ENCODE measurements around the gene BLOC1S1.
A peak's percentile ranks its signal among the peaks of the same experiment; 100 is the strongest.

BLOC1S1 gene

GRCh38 chr12:55726971-55727370 lies 11.1 kb downstream of the BLOC1S1 start:
- H3K4me3 ChIP-seq (ENCODE audit: low read depth, low read length): peak overlapping the region; percentile 94
- H3K9me3 ChIP-seq (ENCODE audit: control insufficient read depth, low read length): no peaks in the 10 kb centered on the region
- no peak overlapping the region for H3K9ac ChIP-seq
- peak overlapping the region; percentile 100 for H3K27ac ChIP-seq
- peak overlapping the region; percentile 100 for H3K4me2 ChIP-seq (ENCODE audit: low read length)
- H3K79me2 ChIP-seq: no peaks in the 10 kb centered on the region
- H3K36me3 ChIP-seq (ENCODE audit: control insufficient read depth, insufficient read depth, low read length): no peaks in the 10 kb centered on the region
- H2AFZ ChIP-seq: no peak overlapping the region
- TF ChIP-seq CTCF (IDR thresholded peaks at IDR 0.05): no peak
- H3K4me1 ChIP-seq: peaks cover 10% of the 10 kb centered on the region
- no peaks in the 10 kb centered on the region for H3K27me3 ChIP-seq (ENCODE audit: control insufficient read depth, insufficient read depth, low read length)

DNA sequence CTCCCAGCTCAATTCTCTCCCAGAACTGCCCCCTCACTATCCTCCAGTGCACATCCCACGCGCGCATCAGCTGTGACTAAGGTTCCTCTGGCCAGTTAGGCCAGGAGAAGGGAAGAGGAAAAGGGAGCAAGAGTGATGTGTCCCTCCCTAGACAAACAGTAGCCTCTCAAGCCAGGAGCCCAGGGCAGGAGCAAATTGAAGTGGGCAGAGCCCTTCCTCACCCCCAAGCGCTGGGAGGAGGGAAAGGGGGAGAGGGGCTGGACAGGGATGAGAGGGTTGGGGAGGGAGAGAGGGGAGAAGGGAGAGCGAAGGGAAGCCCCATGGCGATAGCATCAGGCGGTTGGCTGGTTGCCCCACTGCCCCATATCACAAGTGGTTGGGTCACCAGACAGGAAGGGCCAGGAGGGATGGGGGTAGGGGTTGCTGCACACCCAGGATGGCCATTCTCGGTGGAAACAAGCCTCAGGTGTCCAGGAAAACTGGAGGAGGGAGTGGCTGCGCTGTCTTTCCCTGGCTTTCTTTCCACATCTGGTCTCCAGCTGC lies 11.9 kb downstream of the BLOC1S1 start:
- Histone ChIP-seq H3K27me3 (ENCODE audit: control insufficient read depth, insufficient read depth, low read length) (no peaks in the 10 kb centered on the region), H2AFZ (peak overlapping the region; percentile 48), H3K4me2 (ENCODE audit: low read length) (peak overlapping the region; percentile 100), H3K4me1 (peaks cover 10% of the 10 kb centered on the region), H3K36me3 (ENCODE audit: control insufficient read depth, insufficient read depth, low read length) (no peaks in the 10 kb centered on the region), H3K4me3 (ENCODE audit: low read depth, low read length) (peak overlapping the region; percentile 94), H3K79me2 (peaks cover under 1% of the 10 kb centered on the region), H3K9ac (no peak overlapping the region), H3K9me3 (ENCODE audit: control insufficient read depth, low read length) (no peaks in the 10 kb centered on the region), H3K27ac (peak overlapping the region; percentile 100)
- no peak for TF ChIP-seq CTCF (IDR thresholded peaks at IDR 0.05)

DNA sequence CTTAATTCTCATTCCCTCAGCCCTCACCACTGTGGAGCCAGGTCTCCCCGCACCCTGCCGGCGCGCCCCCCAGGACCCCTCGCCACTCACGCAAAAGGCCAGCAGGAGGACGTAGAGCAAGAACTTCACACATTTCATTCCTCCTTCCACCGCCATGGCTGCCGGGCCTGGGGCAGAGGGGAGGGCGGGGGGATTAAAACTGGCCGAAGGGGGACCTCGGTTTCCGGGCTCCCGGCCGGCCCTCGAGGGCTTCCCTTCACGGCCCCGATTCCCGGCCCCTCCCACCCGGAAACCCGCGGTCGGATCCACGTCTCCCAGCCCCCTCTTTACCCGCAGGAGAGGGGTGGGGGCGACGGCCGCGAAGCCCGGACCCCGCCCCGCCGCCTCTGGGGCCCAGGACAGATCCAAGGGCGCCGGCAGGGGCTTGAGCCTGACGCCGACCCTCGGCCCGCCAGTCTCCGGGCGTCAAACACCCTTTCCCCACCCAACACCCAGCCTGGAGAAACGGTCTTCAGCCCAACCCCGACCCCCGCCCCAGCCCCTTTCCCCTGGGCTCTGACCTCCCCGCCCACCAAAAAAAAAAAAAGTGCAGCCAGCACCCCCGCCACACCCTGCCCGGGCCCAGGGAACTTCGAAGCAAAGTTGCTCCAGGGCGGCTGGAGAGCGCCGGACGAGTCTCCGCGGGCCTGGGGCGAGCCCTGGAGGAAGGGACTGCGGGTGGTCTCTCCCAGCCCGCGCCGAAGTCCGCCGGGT lies 12.5 kb downstream of the BLOC1S1 start:
- peak overlapping the region; percentile 100 for H3K27ac ChIP-seq
- no peaks in the 10 kb centered on the region for H3K36me3 ChIP-seq (ENCODE audit: control insufficient read depth, insufficient read depth, low read length)
- peaks cover 10% of the 10 kb centered on the region for H3K4me1 ChIP-seq
- peak overlapping the region; percentile 100 for H3K4me2 ChIP-seq (ENCODE audit: low read length)
- no peaks in the 10 kb centered on the region for H3K9me3 ChIP-seq (ENCODE audit: control insufficient read depth, low read length)
- H3K27me3 ChIP-seq (ENCODE audit: control insufficient read depth, insufficient read depth, low read length): no peaks in the 10 kb centered on the region
- H3K4me3 ChIP-seq (ENCODE audit: low read depth, low read length): peak overlapping the region; percentile 94
- H2AFZ ChIP-seq: peak overlapping the region; percentile 93
- H3K79me2 ChIP-seq: peaks cover 3% of the 10 kb centered on the region
- TF ChIP-seq CTCF (IDR thresholded peaks at IDR 0.05): no peak
- no peak overlapping the region for H3K9ac ChIP-seq

DNA sequence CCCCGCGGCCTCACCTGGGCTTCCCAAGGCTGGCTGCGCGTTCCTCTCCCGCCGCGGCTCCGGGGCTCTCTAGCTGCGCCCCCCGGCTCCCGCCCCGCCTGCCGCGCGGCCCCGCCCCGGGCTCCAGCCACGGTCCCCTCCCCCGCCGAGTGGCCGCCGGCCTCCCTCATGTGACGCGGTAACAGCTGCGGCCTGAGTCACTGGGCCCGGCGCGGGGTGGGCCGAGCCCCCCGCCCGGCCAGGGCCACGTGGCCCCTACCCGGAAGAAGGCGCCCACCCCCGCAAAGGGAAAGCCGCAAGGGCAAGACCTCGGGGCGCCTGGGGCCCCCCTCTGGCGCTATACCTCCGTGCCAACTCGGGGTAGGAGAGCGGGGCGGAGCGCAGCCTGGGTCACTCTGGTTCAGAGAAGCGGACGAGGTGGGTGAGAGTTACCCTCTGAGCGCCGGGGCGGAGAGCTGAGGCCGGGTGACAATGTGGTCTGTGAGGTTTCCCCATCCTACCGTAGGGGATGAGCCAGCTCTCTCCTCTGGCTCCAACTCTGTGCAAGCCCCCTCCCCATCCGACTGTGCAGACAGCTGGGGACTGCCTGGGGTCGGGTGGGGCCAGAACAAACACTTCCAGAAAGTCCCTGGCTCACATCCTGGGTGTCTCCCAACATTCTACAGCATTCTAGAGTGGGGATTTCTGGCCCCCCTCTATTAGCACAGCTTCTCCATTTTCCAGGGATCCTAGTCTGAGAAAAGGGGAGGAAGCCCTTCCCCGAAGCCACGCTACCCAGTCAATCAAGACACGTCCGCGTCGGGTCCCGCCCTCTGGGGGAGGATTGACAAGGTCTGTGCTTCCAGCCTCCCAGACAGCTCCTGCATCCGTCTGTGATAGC lies 13.3 kb downstream of the BLOC1S1 start, which contains the start of gene CD63:
TSS of gene CD63 (minus strand) at position 71 of the 880 bp plus-strand sequence. CDS start 668 bp downstream, outside the sequence.
- H3K4me3 ChIP-seq (ENCODE audit: low read depth, low read length): peak within 1 kb of the TSS; percentile 94
- H3K4me2 ChIP-seq (ENCODE audit: low read length): peak within 1 kb of the TSS; percentile 100
- H3K4me1 ChIP-seq: peaks cover 10% of the 10 kb centered on the region
- H3K27ac ChIP-seq: peak within 1 kb of the TSS; percentile 100
- H2AFZ ChIP-seq: peak within 1 kb of the TSS; percentile 93
- no peaks in the 10 kb centered on the region for H3K9me3 ChIP-seq (ENCODE audit: control insufficient read depth, low read length)
- no peak for TF ChIP-seq CTCF (IDR thresholded peaks at IDR 0.05)
- no peaks in the 10 kb centered on the region for H3K36me3 ChIP-seq (ENCODE audit: control insufficient read depth, insufficient read depth, low read length)
- peaks cover 3% of the 10 kb centered on the region for H3K79me2 ChIP-seq
- H3K27me3 ChIP-seq (ENCODE audit: control insufficient read depth, insufficient read depth, low read length): no peaks in the 10 kb centered on the region
- H3K9ac ChIP-seq: peak within 1 kb of the TSS; percentile 90
